PFSK-1 (cell line): Measurements from ENCODE around the gene MFSD2A.

ENCODE experiments used
- FOXP2 ChIP-seq: optimal IDR thresholded peaks from 2 replicates; pipeline ENCODE3; 2011; ENCODE audit warnings: borderline replicate concordance, control low read depth, inconsistent platforms; ENCODE audit not compliant: insufficient read depth; ENCODE audit errors: extremely low read length, extremely low read depth
- POLR2AphosphoS5 ChIP-seq: IDR thresholded peaks from 2 replicates; pipeline ENCODE4 v1.6.1; 2012; ENCODE audit warnings: low read depth, mild to moderate bottlenecking, control low read depth, low read length, moderate library complexity
- REST ChIP-seq, 2 experiments: IDR thresholded peaks; 2 replicates each; pipeline versions ENCODE4 v1.6.1 to v1.8.0; 2011 to 2012; ENCODE audit warnings: low read depth in 2 of 2, low read length in 2 of 2, control low read depth in 1 of 2, inconsistent platforms in 1 of 2, mild to moderate bottlenecking in 1 of 2, moderate library complexity in 1 of 2; ENCODE audit not compliant: insufficient read depth in 1 of 2
- SIN3A ChIP-seq: IDR thresholded peaks from 2 replicates; pipeline ENCODE4 v1.6.1; 2012; ENCODE audit warnings: mild to moderate bottlenecking, low read length, moderate library complexity, borderline replicate concordance; ENCODE audit not compliant: insufficient read depth
- TAF1 ChIP-seq: IDR thresholded peaks from 2 replicates; pipeline ENCODE4 v1.6.1; 2012; ENCODE audit warnings: low read length, control low read depth, borderline replicate concordance; ENCODE audit not compliant: insufficient read depth

The MFSD2A gene

GRCh38 chr1:39946216-39946615 is 8.7 kb upstream of the MFSD2A start:
- no peak for TF ChIP-seq SIN3A
- TF ChIP-seq POLR2AphosphoS5, result no peak
- no peak for TF ChIP-seq FOXP2
- no peak for TF ChIP-seq REST (IDR thresholded peaks at IDR 0.05; ENCODE audit: insufficient read depth in 1 of 2, low read depth in 2 of 2, low read length in 2 of 2)
- TF ChIP-seq TAF1, result no peak

- TF ChIP-seq TAF1 (no peak), POLR2AphosphoS5 (no peak), REST (IDR thresholded peaks at IDR 0.05; ENCODE audit: insufficient read depth in 1 of 2, low read depth in 2 of 2, low read length in 2 of 2) (no peak), FOXP2 (no peak), SIN3A (no peak)
Observed at GRCh38 chr1:39947260-39947659, 7.7 kb upstream of the MFSD2A start.

GRCh38 chr1:39949891-39950290 is 5.1 kb upstream of the MFSD2A start:
- no peak for TF ChIP-seq SIN3A
- no peak for TF ChIP-seq POLR2AphosphoS5
- no peak for TF ChIP-seq FOXP2
- TF ChIP-seq TAF1, result no peak
- no peak for TF ChIP-seq REST (IDR thresholded peaks at IDR 0.05; ENCODE audit: insufficient read depth in 1 of 2, low read depth in 2 of 2, low read length in 2 of 2)

GRCh38 chr1:39951926-39952325 is 3.0 kb upstream of the MFSD2A start:
- TF ChIP-seq POLR2AphosphoS5, result no peak
- TF ChIP-seq FOXP2, result no peak
- TF ChIP-seq TAF1, result no peak
- no peak for TF ChIP-seq SIN3A
- no peak for TF ChIP-seq REST (IDR thresholded peaks at IDR 0.05; ENCODE audit: insufficient read depth in 1 of 2, low read depth in 2 of 2, low read length in 2 of 2)

- no peak for TF ChIP-seq POLR2AphosphoS5
- no peak for TF ChIP-seq FOXP2
- no peak for TF ChIP-seq REST (IDR thresholded peaks at IDR 0.05; ENCODE audit: insufficient read depth in 1 of 2, low read depth in 2 of 2, low read length in 2 of 2)
- no peak for TF ChIP-seq SIN3A
- no peak for TF ChIP-seq TAF1
Observed at GRCh38 chr1:39952359-39953110, 2.4 kb upstream of the MFSD2A start.
